NCI-H2171 (cell line): Measurements from ENCODE around the gene BTG1.
"Not testable (repeated sequence)": the region's sequence is repeated elsewhere in the genome, so short reads cannot be mapped to it uniquely, and the experiment has no call there.

Experiments
- DNase-seq: peaks from one replicate; lab custom pipeline; 2025; lab: John Stamatoyannopoulos, UW

BTG1 gene

GRCh38 chr12:92147491-92147890 lies 1.8 kb upstream of the BTG1 start:
- DNase-seq = no peak

- DNase-seq = peak; percentile 70
These were observed 1.0 kb upstream of the BTG1 start for GRCh38 chr12:92146497-92147224.

GRCh38 chr12:92145481-92145730 lies 240 bp downstream of the BTG1 start:
- no peak for DNase-seq

- no peak for DNase-seq
These were observed 790 bp downstream of the BTG1 start for GRCh38 chr12:92144631-92145480.

GRCh38 chr12:92143686-92144630 lies 1.7 kb downstream of the BTG1 start:
- DNase-seq = peak; percentile 40

- no peak for DNase-seq
These were observed 2.4 kb downstream of the BTG1 start for GRCh38 chr12:92143258-92143657.

GRCh38 chr12:92142251-92142926 lies 3.3 kb downstream of the BTG1 start:
- DNase-seq = no peak

- no peak for DNase-seq
These were observed 4.0 kb downstream of the BTG1 start for GRCh38 chr12:92141591-92142121.

GRCh38 chr12:92140896-92141536 lies 4.6 kb downstream of the BTG1 start:
- no peak for DNase-seq

- DNase-seq = no peak
These were observed 5.5 kb downstream of the BTG1 start for GRCh38 chr12:92140156-92140555.

GRCh38 chr12:92139634-92140150 lies 6.0 kb downstream of the BTG1 start:
- DNase-seq = no peak

- DNase-seq = no peak
These were observed 7.0 kb downstream of the BTG1 start for GRCh38 chr12:92138626-92139025.

- no peak for DNase-seq
These were observed 7.5 kb downstream of the BTG1 start for GRCh38 chr12:92138144-92138543.

- no peak for DNase-seq
These were observed 8.5 kb downstream of the BTG1 start for GRCh38 chr12:92136965-92137721.

GRCh38 chr12:92136026-92136730 lies 9.5 kb downstream of the BTG1 start:
- no peak for DNase-seq

GRCh38 chr12:92135541-92135940 lies 10.1 kb downstream of the BTG1 start:
- not testable (repeated sequence) for DNase-seq

- no peak for DNase-seq
These were observed 10.9 kb downstream of the BTG1 start for GRCh38 chr12:92134638-92135274.

- DNase-seq = no peak
These were observed 11.6 kb downstream of the BTG1 start for GRCh38 chr12:92133795-92134637.
